GM12872 (cell line): Measurements from ENCODE around the gene RRP1B.

Experiments used
- TF ChIP-seq, protein P1 (sequence below): IDR thresholded peaks from 3 replicates; pipeline ENCODE4 v1.5.1; 2011; ENCODE audit warnings: low read depth, mild to moderate bottlenecking, low read length, moderate library complexity; ENCODE audit not compliant: insufficient read depth

Gene RRP1B

DNA sequence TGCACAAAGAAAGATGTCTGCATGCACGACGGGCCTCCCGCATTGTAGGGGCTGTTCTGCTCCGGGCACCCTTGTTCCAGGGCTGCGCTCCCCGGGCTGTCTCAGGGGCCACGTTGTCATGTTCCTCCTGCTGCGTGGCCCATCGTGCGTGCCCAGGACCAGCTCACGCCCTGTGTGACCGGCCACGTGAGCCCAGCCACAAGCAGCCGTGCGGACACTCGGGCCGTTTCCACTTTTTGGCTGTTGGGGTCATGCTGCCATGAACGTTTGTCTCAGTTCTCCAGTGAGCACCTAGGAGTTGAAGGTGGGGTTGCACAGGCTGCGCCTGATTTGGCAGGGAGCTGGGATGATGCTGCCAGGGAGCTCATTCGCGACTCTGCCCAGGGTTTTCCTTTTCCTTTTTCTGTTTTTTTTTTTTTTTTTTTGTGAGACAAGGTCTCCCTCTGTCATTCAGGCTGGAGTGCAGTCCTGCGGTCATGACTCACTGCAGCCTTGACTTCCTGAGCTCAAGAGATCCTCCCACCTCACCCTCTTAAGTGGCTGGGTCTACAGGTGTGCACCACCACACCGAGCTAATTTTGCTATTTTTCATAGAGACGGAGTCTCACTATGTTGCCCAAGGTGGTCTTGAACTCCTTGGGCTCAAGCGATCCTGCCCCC, 77.0 kb downstream of the RRP1B start:
- TF ChIP-seq, protein P1, sequence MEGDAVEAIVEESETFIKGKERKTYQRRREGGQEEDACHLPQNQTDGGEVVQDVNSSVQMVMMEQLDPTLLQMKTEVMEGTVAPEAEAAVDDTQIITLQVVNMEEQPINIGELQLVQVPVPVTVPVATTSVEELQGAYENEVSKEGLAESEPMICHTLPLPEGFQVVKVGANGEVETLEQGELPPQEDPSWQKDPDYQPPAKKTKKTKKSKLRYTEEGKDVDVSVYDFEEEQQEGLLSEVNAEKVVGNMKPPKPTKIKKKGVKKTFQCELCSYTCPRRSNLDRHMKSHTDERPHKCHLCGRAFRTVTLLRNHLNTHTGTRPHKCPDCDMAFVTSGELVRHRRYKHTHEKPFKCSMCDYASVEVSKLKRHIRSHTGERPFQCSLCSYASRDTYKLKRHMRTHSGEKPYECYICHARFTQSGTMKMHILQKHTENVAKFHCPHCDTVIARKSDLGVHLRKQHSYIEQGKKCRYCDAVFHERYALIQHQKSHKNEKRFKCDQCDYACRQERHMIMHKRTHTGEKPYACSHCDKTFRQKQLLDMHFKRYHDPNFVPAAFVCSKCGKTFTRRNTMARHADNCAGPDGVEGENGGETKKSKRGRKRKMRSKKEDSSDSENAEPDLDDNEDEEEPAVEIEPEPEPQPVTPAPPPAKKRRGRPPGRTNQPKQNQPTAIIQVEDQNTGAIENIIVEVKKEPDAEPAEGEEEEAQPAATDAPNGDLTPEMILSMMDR = no peak

DNA sequence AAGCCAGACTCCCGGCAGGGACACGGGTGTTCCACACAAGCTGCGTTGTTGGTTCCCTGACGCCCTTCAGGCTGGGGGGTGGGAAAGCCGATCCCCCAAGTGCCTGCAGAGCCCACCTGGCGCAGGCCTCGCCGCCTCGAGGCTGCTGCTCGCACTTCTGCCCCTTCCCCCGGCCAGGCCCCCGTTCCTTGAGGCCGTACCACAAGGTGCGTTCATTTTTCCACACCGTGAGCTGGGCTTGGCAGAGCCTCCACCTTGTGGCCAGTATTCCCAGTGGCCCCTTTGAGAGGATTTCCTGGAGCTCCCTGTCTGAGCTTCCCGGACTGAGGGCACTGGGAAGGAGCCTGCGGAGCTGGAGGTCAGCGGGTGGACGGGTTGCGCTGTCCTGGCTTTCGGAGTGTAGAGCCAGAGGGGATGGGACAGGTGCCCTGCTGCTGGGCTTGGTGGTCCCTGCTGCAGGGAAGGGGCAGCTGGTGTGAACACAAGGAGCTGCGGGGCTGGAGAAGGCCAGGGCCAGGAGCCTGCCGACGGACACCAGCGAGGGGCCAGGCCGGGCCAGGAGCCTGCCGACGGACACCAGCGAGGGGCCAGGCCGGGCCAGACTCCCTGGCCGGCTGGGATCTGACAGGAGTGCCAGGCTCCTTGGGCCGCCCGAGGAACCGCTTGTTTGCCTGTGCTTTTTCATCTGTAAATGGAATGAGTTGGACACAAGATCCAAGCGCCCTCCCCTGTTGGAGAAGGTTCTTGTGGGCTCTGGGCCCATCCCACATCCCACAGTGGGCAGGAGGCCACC, 78.0 kb downstream of the RRP1B start:
- TF ChIP-seq, protein P1 = no peak

DNA sequence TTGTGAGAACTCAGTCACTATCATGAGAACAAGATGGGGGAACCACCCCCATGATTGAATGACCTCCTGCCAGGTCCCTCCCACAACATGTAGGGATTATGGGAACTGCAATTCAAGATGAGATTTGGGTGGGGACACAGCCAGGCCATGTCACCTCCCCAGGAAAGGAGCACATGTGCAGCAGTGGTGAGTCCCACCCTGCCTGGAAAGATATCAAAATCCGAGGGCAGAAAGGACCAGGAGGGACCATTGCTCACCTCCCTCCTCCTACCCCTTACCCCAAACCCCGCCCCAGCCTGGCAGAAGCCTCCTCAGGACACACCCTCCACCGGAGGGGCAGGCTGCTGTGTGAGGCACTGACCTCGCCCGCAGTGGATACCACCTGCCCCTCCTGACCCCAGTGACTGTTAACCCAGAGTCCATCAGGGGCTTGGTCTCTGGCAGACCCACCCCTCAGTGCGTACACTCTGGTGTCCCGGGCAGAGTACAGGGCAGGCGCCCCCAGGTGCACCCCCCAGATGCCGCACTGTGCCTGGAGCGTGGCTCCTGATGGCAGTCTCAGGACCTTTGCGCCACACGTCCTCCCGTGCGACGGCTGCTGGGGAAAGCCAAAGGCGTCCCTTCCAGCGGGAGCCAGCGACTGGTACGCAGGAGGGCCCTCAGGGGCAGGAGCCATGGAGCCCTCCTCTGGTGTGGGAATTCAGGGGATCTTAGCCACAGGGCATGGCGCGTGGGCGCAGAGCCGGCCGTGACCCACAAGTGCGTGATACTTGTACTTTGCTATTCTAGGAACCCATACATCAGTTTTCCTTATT, 80.5 kb downstream of the RRP1B start:
- TF ChIP-seq, protein P1 = no peak

DNA sequence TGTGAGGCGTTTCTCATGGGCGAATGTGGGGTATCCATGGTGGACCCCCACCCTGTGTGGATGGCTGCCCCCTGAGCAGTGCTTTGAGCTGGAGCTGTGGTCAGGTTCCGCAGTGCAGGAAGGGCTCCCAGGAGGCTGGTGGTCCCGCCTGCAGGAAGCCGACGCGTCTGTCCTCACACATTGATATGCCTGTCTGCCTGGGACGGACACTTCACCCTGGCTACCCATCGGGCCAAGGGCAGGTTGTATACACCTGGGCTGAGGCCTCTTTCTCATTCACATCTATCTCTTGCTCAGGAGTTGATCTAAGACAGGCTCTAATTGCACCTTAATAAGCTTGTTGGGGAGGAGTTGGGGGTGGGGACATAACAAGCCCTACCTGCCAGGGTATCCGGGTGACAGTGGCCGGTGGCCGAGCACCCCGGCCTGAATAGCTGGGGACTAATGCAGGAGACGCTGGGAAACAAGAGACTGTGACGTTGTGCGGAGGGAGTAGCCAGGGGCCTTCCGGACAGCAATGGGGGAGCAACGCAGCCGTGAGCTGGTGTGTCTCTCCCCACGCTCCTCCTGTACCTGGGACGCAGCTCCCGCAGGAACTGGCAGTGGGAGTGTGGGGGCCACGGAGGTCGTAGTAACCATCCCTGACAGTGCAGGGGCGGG, 81.3 kb downstream of the RRP1B start:
- TF ChIP-seq, protein P1 = no peak

DNA sequence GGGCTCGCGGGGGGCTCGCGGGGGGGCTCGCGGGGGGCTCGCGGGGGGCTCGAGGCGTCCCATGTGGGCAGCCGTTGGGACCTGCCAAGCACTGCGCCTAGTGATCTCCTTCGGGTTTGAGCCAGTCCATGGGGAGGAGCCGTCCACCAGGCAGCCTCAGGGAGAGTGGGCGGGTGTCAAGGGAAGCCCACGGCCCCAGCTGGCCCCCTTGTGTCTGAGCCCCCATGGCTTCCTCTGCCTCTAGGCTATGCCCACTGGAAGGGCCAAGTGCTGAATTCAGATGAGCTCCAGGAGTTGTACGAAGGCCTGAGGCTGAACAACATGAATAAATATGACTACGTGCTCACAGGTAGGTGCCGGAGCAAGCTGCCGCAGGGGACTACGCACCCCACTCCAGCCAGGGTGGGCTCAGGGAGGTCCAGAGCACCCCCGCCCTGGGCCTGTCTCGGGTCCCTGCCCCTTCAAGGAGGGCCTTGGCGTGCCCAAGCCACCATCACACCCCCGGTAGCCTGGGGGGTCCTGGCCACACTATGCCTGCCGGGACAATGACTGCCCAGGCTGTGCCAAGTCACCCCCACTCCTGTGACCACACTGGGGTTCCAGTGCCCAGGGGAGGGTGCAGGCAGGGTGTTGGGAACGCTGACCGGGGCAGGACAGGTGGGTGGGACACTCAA, 82.2 kb downstream of the RRP1B start:
- TF ChIP-seq, protein P1 = no peak

DNA sequence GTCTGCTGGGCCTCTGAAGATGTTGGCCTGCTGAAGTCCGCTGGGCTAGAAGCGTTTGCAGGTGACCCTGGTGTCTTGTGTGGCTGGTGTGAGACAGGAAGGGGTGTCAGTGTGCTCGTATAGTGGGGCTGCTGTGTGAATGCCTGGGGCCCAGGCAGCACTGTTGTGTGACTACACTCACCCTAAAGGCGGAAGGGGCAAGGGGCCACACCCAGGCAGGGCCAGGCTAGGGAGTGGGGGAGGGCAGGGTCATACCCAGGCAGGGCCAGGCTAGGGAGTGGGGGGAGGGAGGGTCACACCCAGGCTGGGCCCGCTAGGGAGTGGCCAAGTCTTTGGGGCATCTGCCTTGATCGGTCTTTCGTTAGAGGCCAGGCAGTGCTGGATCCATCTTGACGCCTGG, 84.6 kb downstream of the RRP1B start:
- TF ChIP-seq, protein P1 = no peak
